ENCODE data around the gene DUT.

Gene DUT

DNA sequence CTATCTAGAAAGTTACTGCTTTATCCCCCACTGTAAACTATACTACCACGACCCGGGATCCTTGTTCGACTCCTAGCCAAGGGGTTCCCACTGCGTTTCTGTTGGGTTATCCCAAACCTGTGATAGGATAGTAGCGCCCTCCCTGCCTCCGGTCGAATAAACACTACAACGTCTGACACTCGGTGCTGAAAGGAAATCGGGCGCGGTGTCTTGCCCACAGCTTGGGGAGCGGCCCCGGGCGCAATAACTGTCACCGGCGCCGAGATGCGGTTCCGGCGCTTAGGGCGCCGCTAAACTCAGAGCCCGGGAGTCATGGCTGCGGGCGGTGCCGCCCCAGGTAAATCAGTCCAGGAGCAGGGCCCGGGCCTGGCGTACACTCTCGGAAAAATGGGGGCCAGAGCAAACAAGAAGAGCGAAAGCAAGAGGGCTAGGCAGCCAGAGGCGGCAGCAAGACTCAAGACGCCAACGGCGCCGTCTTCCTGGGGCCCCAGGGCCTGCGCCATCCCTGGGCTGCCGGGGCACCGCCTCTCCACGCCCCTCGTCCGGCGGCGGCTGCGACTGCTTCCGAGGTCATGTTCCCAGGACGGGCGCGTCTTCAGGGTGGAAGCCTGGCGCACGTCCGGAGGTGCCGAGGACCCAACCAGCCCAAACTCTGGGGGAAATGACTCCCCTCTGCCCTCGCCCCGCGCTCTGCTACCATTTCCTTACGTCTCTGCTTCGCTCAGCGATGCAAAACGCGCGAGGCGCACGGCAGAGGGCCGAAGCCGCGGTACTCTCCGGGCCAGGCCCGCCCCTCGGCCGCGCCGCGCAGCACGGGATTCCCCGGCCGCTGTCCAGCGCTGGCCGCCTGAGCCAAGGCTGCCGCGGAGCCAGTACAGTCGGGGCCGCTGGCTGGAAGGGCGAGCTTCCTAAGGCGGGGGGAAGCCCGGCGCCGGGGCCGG is at the start of gene DUT:
Gene DUT (plus strand): TSS at position 575 of the 941 bp plus-strand sequence. CDS start 87 bp downstream, at position 662.
- peak; percentile 38 for DNase-seq (ENCODE audit: extremely low spot score, insufficient read length, low read depth)
- peak; percentile 84 for FAIRE-seq

DNA sequence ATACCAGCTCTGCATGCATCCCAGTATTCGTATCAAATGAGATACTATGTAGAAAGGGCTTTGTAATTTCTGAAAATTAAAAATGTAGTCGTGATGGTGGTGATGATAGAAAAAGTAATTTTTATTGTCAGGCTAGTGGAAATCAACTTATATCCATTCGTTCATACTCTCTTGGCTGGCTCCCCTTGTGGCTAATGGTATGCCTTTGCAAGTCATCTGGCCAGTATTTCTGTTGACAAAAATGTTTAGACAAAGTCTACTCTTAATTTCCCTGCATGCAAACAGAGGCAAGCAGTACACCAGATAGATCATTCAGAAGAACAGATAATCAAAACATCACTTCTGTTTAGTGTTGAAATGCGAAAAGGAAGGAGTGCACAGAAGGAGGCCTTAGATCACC is 49.6 kb upstream of the DUT start:
- DNase-seq (ENCODE audit: extremely low spot score, insufficient read length, low read depth) (no peak), FAIRE-seq (no peak)

DNA sequence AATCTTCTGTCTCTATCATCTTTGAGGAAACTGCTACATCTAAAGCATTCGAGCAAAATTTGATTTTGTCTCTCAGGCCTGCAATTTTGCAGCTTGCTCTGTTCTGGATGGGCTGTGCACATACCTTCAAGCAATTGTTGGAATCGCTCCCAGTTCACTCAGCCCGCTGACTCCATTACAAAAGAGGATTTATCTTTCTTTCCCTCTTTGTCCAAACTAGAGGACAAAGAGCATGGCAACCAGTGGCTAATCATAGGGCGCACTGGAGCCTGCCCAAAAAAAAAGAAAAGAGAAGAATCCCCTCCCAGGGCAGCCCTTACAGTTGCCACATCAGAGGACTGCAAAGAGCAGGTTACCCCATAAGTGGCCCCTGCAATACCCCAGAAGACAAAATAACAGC is 49.0 kb upstream of the DUT start:
- DNase-seq (ENCODE audit: extremely low spot score, insufficient read length, low read depth), result no peak
- FAIRE-seq, result no peak

DNA sequence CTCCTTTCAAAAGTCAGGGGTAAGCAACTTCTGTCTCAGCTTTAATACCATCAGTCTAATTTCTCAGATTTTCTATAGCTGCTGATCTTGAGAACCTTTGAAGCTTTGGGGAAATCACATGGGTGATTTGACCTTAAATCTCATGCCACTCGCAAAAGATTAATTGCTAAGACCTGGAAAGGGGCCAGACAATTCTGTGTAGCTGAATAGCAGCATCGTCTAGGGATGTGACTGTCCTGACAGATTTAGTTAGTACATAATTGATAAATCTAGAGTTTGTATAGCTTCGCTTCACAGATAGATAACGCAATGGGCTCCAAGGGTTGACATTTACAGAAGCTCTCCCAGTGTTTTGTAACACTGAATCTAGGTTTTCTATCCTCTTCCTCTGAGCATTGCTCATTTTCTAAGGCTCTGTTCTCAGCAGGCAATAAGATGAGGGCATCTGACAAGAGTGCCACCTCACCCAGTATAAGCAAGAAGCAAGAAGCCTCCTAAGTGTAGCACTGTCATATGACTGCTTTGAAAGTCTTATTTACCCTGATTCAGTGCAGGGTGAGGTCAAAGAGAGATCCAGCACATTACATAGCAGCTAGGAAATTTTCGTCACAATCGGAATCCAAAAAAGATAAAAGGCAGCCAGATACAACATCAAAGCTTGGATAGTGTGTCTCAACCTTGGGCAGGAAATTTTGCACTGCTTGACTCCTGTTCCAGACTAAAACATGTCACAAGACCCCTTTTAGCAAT is 47.7 kb upstream of the DUT start:
- no peak for DNase-seq (ENCODE audit: extremely low spot score, insufficient read length, low read depth)
- FAIRE-seq, result no peak

DNA sequence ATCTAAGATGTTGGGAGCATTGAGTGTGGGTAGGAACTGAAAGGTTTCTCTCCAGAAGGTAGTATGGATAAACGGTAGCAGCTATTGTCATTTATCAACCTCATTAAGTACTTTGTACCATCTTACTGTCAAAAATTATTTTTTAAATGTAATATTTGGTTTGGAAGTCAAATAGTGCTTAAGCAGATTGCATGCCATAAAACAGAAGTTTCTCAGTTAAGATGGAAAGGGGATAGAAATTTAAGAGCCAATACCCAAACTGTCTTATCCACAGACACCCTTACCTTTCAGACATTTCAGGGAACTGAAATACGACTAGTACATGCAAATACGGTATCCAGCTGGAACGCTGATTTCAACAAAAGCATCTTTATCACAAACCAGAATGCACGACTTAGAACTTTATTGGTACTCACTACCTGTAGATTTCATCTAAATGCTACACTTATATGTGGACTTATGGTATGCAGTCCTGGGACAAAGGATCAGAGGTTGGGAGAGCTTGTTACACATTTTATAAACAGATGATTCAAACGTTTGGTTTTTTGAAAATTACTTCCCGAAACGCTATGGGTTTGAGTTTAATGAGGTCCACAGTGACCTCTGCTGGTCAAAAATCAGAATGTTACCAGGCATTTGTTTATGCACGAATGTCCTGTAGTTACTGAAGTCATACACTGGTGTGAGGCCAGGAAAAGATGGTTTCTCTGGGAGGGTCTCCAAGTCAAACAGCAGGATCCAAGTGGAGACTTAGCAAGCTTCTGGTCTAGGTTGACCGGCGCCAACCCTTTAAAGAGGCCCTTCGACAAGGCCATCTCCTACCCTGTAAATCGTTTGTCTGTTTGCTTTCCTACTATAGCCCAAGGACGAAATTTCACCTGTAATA is 45.7 kb upstream of the DUT start:
- DNase-seq (ENCODE audit: extremely low spot score, insufficient read length, low read depth) (peak; percentile 14), FAIRE-seq (peak; percentile 86)

DNA sequence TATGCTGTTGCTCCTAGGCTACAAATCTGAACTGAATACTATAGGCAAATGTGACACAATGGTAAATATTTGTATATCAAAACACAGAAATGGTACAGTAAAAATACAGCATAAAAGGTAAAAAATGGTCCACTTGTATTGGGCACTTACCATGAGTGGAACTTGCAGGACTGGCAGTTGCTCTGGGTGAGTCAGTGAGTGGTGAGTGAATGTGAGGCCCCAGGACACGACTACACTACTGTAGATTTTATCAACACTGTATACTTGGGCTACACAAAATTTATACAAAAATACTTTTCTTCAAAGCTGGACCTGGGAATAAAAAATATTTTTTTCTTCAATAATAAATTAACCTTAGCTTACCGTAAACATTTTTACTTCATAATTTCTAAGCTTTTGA is 41.6 kb upstream of the DUT start:
- no peak for FAIRE-seq

DNA sequence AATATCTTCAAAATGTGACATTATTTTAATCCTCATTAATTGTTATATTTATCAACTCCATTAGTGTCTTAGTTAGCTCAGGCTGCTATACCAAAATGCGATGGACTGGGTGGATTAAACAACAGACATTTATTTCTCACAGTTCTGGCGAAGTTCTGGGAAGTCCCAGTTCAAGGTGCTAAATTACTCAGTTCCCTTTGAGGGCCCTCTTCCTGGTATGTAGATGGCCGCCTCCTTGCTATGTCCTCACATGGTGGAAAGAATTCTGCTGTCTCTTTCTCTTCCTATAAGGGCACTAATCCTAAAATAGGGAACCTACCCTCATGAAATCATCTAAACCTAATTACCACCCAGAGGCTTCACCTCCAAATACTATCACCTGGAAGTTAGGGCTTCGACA is 38.8 kb upstream of the DUT start:
- peak; percentile 75 for FAIRE-seq
- no peak for DNase-seq (ENCODE audit: extremely low spot score, insufficient read length, low read depth)

More for the DNA sequence above, 41.6 kb upstream of the DUT start:
- no peak for DNase-seq (ENCODE audit: extremely low spot score, insufficient read length, low read depth)

DNA sequence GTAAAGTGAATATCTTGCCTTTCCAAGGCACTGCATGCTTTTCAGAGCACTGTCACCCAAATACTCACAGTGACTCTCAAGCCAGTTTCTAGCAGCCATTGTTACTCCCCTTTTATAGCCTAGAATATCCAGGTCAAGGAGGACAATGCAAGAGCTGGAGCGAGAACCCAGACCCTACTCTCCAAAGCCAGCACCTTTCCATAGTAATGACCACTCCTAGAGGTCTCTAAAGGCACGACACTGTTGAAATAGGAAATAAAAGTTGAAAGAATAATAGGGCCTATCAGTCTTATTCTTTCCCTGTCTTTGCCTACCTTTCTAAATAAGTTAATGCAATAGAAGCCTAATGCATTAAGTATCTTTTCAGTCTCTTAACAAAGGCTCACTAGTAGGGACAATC is 33.6 kb upstream of the DUT start:
- no peak for FAIRE-seq

DNA sequence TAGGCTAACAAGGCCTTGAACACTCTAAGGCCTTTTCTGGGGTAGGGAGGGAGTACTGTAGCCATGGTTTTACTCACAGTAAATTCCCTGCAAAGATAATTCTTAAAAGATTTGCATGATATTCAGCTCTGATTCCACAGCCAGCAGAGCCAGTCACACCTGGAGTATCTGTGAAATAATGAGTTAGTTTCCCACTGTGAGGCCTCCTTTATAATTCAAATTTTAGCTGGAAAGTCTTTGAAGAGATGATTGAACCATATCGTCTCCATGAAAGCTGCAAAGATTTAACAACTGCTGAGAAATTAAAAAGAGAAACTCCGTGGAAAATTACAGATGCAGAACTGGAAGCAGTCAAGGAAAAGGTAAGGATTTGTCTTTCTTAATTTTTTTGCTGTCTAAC is 32.3 kb upstream of the DUT start:
- no peak for DNase-seq (ENCODE audit: extremely low spot score, insufficient read length, low read depth)

More for the DNA sequence above, 33.6 kb upstream of the DUT start:
- DNase-seq (ENCODE audit: extremely low spot score, insufficient read length, low read depth), result no peak

DNA sequence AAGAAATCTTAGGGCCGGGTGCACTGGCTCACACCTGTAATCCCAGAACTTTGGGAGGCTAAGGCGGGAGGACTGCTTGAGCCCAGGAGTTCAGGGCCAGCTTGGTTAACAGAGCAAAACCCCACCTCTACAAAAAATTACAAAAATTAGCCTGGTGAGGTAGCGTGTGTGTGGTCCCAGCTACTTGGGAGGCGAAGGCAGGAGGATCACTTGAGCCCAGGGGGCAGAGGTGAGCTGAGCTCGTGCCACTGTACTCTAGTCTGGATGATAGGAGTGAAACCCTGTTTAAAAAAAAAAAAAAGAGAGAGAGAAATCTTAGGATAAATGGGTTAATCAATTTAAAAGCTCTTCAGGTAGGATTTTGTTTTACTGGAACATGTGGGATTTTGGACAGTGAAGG is 31.2 kb upstream of the DUT start:
- DNase-seq (ENCODE audit: extremely low spot score, insufficient read length, low read depth) (no peak), FAIRE-seq (no peak)

More for the DNA sequence above, 32.3 kb upstream of the DUT start:
- FAIRE-seq, result no peak

DNA sequence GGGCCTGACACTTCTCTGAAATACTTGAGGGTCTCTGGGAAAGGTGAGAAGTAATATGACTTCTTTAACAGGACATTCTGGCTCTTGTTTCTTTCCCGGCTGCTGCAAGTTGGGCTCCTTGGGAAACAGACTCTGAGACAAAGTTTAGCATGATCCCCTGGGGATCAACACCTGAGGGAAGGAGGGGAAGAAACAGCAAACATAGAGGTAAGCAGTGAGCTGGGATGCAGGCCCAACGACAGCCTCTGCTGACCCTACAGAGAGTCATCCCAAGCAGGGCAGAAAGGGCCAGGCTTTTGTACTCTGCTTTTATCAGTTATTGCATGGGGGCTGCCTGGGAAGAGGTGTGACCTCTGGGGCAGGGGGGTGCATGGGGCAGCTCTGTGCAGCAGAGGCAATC is 26.8 kb upstream of the DUT start:
- FAIRE-seq (no peak), DNase-seq (ENCODE audit: extremely low spot score, insufficient read length, low read depth) (no peak)

DNA sequence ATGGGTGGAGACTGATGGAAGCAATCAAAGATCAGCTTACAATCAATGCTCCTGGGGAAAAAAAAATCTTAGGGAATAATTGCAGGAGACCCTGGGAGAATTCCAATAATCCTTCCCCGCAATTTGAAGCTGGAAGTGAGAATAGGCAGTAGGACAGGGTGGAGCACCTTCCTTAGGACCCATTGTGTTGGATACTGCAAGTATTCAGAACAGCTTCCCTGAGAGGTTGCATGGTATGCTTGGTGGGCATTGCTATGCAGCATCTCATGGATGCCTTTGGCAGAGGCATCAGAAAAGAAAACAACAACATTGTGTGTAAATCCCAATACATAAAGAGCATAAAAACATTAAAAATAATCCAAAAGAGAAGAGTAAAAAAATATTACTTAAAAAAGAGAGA is 24.6 kb upstream of the DUT start:
- FAIRE-seq, result no peak
- DNase-seq (ENCODE audit: extremely low spot score, insufficient read length, low read depth), result no peak

DNA sequence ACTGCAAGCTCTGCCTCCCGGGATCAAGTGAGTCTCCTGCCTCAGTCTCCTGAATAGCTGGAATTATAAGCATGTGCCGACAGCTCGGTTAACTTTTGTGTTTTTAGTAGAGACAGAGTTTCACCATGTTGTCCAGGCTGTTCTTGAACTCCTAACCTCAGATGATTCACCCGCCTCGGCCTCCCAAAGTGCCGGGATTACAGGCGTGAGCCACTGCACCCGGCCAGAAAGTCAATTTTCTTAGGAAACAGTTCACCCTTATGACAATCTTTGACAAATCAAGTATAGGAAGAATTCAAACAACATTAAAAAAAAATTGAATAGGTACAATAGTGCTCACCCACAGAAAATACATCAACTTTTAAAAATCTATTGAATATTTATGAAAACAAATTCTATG is 23.6 kb upstream of the DUT start:
- FAIRE-seq (no peak), DNase-seq (ENCODE audit: extremely low spot score, insufficient read length, low read depth) (no peak)

DNA sequence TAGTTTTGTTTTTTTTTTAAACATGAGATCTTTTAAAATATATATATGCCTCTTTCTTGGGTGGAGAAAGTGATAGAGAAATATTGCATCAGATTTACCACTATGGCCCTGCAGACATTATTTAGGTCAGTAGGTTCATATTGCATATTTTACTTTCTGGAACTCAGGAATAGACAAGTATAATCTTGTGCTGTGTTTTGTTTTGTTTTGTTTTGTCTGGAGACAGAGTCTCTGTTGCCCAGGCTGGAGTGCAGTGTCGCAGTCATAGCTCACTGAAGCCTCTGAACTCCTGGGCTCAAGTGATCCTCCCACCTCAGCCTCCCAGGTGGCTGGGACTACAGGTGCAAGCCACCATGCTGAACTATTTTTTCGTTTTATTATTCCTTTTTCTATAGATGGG is 21.5 kb upstream of the DUT start:
- no peak for FAIRE-seq
- DNase-seq (ENCODE audit: extremely low spot score, insufficient read length, low read depth), result no peak

DNA sequence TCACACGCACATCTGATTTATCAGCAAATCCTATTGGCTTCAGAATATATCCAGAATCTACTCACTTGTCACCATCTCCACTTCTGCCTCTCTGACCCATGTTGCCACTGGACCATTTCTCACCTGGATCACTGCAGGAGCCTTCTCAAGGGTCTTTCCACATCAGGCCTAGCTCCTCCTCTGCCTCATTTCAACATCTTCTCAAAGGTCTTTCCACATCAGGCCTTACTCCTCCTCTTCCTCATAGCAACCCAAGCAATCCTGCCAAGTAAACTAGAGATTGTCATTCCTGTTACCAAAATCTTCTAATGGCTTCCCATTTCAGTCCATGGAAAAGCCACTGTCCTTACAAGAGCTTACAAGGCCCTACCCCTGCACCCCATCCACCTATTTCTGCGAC is 18.0 kb upstream of the DUT start:
- DNase-seq (ENCODE audit: extremely low spot score, insufficient read length, low read depth) (no peak), FAIRE-seq (no peak)

DNA sequence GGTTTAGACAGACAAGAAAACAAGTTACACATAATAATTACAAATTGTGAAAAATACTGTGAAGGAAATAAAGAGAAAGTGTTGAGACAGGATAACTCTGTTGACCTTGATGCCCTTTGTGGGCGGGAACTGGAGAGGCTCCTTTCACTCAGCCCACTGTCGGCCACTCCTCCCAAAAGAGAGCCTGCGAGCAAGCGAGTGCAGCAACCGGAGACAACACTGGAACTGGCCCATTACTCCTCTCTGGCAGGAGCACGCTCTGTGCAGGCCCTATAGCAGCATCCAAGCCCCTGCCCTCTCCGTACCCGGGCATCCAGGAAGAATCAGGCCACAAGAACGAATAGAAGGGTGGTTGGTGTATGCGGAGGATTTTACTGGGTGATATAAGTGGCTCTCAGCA is 16.2 kb upstream of the DUT start:
- no peak for DNase-seq (ENCODE audit: extremely low spot score, insufficient read length, low read depth)
- FAIRE-seq, result no peak

DNA sequence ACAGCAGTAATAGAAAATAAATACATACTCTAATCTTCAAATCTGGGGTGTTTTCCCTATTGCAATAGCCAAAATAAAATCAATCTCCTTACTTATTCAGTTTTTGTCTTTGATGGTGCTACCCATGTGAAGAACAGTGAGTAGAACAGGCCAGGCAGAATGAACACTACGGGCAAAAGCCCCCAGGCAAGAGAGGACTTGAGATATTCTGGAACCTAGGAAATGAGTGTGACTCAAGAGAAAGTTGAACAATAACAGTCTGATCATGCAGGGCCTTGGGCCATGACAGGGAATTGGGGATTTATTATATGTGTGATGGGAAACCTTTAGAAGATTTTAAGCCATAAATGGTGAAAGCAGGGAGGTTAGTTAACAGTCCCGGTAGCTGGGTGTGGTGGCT is 14.0 kb upstream of the DUT start:
- DNase-seq (ENCODE audit: extremely low spot score, insufficient read length, low read depth) (no peak), FAIRE-seq (no peak)

DNA sequence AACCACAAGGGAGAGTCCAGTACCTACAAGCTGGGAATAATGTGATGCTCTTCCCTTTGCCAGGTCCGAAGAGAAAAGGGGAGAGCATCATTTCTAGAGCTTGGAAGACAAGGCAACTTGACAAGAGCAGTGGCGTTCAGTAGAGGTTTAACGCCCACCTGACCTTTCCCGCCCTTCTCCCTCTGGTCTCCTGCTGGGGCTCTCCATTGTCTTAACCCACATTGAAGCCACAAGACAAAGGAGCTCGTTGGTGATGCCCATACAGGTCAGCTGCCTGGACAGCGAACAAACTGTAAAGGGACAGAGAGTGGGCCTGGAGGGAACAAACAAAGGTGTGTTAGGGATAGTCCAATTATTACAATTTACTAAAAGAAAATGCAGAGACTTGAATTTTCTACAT is 13.1 kb upstream of the DUT start:
- FAIRE-seq (no peak), DNase-seq (ENCODE audit: extremely low spot score, insufficient read length, low read depth) (no peak)

DNA sequence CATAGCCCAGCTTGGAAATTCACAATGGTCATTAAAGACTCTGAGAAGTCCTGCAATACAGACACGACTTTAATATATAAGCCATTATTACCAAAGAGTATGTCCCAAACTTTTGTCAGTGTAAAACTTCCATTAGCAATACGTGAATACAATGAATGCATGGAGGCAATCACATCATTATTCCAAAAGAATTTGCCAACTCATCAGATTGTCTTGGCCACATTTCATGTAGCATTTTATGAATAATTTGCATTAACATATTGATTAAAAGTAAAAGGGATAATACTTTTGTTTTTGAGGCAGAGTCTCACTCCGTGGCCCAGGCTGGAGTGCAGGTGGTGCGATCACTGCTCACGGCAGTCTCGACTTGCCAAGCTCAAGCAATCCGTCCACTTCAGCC is 7.9 kb upstream of the DUT start:
- FAIRE-seq, result no peak

DNA sequence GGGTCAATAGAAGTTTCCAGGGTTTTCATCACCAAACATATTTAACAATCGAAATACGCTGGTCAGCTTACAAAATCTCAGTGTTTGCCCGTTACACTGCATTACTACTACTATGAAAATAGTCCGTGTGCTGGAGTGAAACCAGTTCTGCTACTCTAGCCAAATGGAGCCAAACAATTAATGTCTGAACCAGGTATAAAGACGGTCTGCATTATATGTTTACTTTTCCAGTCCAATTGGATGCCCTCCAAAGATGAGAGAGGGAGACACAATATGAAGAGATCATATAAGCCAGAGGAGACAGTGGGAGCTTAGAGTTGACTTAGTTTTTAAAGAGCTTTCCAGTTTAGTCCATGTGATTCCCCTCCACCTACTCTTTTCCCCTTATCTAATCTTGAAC is 6.3 kb upstream of the DUT start:
- no peak for FAIRE-seq
- no peak for DNase-seq (ENCODE audit: extremely low spot score, insufficient read length, low read depth)

More for the DNA sequence above, 7.9 kb upstream of the DUT start:
- no peak for DNase-seq (ENCODE audit: extremely low spot score, insufficient read length, low read depth)
